ENCODE results near the gene CMC1.

CMC1 gene

DNA sequence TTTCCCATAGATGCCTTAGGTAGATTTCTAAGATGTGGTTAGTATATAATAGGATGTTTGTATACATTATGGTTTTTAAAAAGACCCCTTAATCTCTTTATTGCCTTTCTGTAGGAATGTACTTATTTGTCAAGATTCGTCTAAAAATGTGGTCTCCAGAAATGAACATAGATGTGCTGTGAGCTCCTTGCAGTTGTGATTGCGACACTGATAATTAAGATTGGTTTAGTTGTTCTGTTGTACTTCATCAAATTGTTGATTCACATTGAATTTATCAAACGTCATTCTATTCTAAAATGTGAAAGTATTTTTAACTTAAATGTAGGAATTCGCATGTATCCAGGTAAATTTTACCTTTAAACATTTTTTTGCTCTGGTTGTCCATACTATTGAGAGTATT, 51.2 kb downstream of the CMC1 start:
- DNase-seq (ENCODE audit: low read depth) = no peak
- H3K4me3 ChIP-seq (ENCODE audit: low read depth, low read length) = no peak overlapping the region

DNA sequence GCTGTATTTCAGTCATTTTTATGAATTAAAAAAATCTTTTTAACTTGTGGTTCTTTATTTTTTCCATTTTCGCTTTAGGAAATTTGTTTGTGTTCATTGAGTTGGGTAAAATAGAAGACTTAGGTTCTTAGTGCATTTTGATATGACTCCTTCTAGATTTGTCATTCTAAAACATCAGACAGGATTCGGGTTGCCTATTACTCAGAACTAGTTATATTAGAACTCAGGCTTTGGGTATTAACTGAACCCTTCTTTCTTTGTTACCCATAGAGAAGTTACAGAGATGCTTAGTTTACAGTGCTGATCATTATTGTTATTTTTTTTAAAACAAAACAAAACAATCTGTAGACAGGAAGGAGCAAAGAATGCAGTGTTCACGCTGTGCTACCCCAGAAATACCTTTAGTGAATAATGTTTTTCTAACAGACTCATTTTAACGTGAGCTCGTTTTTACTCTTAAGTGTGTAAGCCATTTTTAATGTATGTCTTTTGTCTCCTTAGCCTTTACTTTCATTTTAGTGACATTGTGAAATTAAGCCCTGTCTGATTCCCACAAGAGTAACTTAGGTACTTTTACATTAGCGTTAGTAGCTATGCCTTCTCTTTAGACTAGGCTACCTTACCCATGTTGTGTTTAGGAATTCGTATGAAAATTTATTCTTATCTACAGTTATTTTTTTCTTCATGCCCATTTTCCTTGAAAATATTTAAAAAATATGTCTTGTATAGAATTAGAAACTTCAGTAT, 53.4 kb downstream of the CMC1 start:
- DNase-seq (ENCODE audit: low read depth) = no peak
- H3K4me3 ChIP-seq (ENCODE audit: low read depth, low read length) = no peak overlapping the region

DNA sequence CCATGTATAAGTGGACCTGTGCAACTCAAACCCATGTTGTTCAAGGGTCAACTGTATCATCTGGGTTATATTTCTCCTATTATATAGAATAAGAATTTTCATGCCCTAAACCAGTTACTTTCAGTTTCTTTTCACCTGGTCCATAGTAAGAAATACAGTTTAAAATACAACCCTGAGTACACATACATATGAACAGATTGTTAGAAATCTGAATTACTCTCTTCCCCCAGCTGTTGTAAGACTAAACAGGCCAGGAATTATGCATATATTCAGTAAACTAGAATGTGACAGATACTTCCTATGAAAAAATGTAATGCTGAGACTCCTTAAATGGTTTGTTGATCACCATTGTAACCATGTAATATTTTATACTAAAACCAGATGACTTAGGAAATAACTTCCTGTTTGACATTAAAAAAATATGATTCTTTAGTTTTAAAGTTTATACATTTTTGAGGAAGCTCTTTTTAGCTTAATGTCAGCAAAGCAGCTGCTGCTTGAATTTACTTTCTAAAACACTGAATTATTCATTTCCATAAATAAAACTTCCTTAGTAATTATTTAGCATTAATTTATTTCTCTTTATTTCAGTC, 54.6 kb downstream of the CMC1 start:
- no peak for DNase-seq (ENCODE audit: low read depth)
- no peak overlapping the region for H3K4me3 ChIP-seq (ENCODE audit: low read depth, low read length)

DNA sequence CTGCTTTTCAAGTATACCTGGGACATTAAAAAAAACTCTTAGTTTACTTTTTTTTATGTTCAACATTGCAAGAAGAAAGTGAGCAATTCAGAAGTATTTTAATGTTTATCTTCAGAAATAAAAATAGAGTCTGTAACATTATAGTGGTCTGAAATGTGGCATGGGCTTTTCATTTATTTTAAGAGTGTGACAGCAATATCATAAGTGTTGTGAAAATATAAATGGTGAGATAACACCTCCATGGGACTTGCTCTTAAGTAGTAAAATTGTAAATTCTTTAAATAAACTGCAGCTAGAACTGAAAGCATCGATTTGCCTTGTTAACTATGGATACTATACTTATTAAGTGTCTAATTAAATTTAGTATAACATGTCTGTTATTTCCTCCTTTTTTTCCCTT, 58.3 kb downstream of the CMC1 start:
- DNase-seq (ENCODE audit: low read depth) = no peak
- no peak overlapping the region for H3K4me3 ChIP-seq (ENCODE audit: low read depth, low read length)

DNA sequence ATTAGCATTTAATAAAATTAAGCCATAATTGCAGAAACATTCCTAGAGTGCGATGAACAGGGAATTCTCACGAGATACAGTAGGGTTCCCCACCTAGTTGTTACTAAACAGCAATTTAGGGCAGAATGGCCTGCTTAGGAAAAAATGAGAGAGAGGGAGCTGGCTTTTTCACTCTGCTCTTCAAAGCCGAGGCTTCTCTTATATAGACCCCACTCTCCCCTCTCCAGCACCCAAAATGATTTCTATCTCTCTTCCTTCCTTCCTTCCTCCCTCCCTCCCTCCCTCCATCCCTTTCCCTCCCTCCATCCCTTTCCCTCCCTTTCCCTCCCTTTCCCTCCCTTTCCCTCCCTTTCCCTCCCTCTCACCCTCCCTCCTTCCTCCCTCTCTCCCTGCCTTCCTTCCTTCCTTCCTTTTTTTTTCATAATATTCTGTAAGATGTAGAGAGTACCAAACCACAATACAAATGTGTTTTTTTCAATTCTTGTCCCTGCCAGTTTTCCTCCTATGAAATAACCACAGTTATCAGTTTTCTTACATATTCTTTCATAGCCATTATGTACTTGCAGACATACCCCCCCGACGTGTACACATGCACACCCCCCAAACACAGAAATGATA, 59.0 kb downstream of the CMC1 start:
- no peak for DNase-seq (ENCODE audit: low read depth)
- no peak overlapping the region for H3K4me3 ChIP-seq (ENCODE audit: low read depth, low read length)

GRCh38 chr3:28301688-28302087, 60.3 kb downstream of the CMC1 start:
- H3K4me3 ChIP-seq (ENCODE audit: low read depth, low read length) = no peak overlapping the region
- DNase-seq (ENCODE audit: low read depth) = no peak

- no peak for DNase-seq (ENCODE audit: low read depth)
- H3K4me3 ChIP-seq (ENCODE audit: low read depth, low read length) = no peak overlapping the region
Observed at GRCh38 chr3:28308196-28308595, 66.8 kb downstream of the CMC1 start.

DNA sequence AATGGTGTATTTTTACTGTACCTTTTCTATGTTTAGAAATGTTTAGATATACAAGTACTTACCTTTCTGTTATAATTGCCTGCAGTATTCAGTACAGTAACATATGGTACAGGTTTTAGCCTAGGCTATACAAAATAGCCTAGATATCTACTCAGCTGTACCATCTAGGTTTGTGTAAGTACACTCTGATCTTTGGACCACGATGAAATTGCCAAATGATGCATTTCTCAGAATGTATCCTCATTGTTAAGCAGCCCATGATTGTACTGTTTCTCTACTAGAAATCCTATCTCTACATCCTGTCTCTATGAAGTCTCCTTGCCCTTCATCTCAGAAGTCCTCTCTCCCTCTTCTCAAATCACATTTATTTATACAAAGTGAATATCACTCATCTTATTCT, 74.3 kb downstream of the CMC1 start:
- DNase-seq (ENCODE audit: low read depth) = no peak
- no peak overlapping the region for H3K4me3 ChIP-seq (ENCODE audit: low read depth, low read length)

DNA sequence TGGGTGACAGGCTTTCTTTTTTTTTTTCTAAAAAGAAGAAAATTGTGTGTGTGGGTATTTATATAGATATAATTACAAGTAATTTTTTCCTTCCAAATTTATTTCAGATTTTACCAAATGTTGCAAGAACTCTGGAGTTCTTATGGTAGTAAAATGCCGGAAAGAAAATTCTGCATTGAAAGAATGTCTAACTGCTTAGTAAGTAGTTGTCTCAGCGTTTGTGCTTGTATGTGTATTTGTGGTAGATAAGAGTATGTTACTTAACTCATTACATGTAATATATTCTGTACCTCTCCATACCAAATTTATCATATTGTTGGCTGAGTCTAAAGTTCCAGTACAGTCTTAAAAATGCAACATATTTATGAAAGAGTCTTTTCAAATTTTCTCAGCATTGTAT, 74.8 kb downstream of the CMC1 start:
- DNase-seq (ENCODE audit: low read depth) = no peak
- H3K4me3 ChIP-seq (ENCODE audit: low read depth, low read length) = no peak overlapping the region

GRCh38 chr3:28317438-28318022, 76.1 kb downstream of the CMC1 start:
- DNase-seq (ENCODE audit: low read depth) = no peak
- H3K4me3 ChIP-seq (ENCODE audit: low read depth, low read length) = no peak overlapping the region

DNA sequence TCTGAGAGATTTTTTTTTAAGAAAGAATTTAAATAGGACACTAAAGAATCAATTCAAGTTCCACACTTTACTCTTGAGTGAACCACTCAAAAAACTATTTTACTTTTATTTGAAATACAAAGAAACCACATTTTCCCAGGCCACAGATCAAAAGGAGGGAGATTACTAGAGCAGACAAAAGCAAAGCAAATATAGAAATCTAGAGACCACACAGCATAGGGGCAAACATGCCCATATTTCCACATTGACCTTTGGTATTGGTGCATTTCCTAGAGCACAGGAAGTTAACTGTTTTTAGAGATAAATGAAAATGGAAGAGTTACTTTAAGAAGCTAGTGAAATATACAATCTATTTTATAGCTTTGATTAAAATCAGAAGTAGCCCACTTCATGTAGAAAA, 79.6 kb downstream of the CMC1 start:
- no peak for DNase-seq (ENCODE audit: low read depth)
- no peak overlapping the region for H3K4me3 ChIP-seq (ENCODE audit: low read depth, low read length)

DNA sequence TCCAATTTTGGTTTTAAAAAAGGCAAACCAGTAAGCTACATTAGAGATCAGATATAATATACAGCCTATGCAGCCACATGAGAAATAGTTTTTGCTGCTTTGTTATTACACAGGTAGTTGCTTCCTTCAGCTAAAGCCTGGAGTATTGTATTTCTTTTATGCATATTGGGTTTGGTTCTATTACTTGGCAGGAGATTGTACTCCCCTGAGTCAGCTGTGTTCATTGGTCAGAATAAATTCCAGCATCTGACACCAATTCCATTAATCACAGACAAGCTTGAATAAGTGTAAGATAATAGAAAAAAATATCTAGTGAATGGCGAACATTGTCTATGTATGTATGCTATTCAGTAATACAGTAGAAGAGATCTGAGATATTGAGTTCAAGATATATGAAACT, 81.0 kb downstream of the CMC1 start:
- peak; percentile 21 for DNase-seq (ENCODE audit: low read depth)
- H3K4me3 ChIP-seq (ENCODE audit: low read depth, low read length) = no peak overlapping the region

GRCh38 chr3:28326458-28326926, 85.1 kb downstream of the CMC1 start:
- H3K4me3 ChIP-seq (ENCODE audit: low read depth, low read length) = no peak overlapping the region
- DNase-seq (ENCODE audit: low read depth) = no peak

GRCh38 chr3:28328188-28329151, 87.1 kb downstream of the CMC1 start:
- no peak for DNase-seq (ENCODE audit: low read depth)
- H3K4me3 ChIP-seq (ENCODE audit: low read depth, low read length) = no peak overlapping the region

DNA sequence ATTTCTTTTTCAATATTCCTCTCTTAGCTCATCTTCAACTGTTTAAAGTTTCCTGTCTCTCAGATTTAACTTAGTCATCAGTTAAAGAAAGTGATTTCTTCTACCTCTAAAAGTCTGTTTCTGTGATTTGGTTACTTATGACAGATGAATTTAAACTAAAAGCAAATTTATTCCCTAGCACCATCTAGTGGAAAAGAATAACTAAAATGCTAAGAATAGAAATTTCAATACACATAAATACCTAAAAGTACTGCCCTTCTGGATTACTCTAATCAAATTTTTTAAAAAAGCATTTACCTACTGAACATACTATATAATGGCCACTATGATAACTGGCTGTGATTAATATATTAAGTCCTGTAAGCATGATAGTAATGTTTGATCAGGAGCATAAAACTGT, 93.1 kb downstream of the CMC1 start:
- DNase-seq (ENCODE audit: low read depth) = no peak
- no peak overlapping the region for H3K4me3 ChIP-seq (ENCODE audit: low read depth, low read length)

DNA sequence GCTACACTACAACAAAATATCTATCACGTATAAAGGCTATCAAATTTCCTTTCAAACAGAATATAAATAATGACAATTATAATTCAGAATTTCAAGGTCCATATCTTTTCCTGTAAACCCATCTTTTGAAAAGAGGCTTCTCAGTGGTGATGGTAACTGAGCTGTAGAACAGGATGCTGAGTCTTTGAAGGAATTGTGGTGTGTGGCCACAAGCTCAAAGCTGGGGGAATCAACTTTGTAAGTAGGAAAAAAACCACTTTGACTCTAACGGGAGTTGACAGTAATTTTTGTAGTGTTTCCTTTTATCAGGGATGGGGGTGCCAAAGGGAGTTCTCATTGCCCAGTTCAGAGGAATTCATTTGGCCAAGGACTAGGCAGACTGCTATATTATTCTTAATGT, 93.8 kb downstream of the CMC1 start:
- no peak for DNase-seq (ENCODE audit: low read depth)
- H3K4me3 ChIP-seq (ENCODE audit: low read depth, low read length) = no peak overlapping the region

DNA sequence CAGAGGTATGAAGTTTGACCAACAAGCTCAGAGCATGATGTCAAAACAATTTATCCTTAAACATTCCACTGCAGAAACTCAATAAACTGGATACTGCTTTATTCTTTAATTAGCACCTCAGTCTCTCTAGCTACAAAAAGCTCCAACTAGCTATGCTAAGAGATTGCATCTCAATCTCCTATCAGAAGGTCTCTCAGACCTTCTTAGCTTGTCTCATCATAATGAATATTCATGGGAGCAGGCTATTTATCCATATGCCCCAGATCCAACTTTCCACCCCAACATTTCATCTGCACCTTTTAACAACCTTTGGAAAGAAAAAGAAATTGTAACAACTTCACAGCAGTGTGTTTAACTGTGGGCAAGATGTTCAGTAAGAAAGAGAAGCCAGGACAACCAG, 95.8 kb downstream of the CMC1 start:
- DNase-seq (ENCODE audit: low read depth) = no peak
- no peak overlapping the region for H3K4me3 ChIP-seq (ENCODE audit: low read depth, low read length)

DNA sequence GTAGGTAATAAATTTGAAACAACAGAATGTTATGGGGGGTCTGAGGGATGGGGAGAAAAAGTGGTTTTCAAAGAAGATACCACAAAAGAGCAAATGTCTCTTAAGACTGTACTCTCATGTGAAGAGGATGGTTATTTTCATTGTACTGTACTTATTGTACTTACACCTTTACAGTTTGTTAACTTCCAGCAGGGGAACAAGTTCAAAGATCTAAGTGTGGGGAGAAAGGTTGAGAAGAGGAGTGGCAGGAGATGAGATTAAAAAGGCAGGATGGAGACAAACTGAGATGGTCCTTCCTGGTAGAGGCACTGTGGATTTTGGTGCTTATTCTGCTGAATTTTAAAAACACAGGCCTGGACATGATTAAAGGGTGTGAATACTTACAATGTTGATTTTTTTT, 101.7 kb downstream of the CMC1 start:
- DNase-seq (ENCODE audit: low read depth) = no peak
- H3K4me3 ChIP-seq (ENCODE audit: low read depth, low read length) = no peak overlapping the region

DNA sequence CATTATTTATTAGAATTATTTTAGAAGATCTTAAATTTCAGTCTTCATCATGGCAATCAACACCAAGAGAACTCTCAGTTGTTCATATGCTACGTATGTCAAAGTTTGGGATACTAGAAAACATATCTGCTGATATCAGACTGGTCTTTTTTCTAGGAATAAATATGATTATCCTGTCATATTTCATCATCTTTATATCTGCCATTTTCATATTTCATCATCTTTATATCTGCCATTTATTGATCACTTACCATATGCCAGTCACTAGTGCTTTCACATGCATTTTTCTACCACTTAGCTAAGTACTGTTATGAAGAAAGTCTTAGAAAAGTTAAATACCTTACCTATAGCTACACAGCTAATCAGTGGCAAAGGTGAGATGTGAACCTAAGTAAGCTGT, 104.3 kb downstream of the CMC1 start:
- no peak overlapping the region for H3K4me3 ChIP-seq (ENCODE audit: low read depth, low read length)

More for the DNA sequence above, 104.3 kb downstream of the CMC1 start:
- no peak for DNase-seq (ENCODE audit: low read depth)

Data from skeletal muscle cell (primary cell).